Activated gamma-delta T cell (primary cell): ENCODE data around the gene LYPLA2.
"Not testable (repeated sequence)": the region's sequence is repeated elsewhere in the genome, so short reads cannot be mapped to it uniquely, and the experiment has no call there.

Experiments used
- DNase-seq: peaks from one replicate; lab custom pipeline; 2025; lab: John Stamatoyannopoulos, UW

Gene LYPLA2

GRCh38 chr1:23801338-23801748 is 10.4 kb downstream of the LYPLA2 start:
- DNase-seq, result no peak

GRCh38 chr1:23801876-23802275 is 10.9 kb downstream of the LYPLA2 start:
- no peak for DNase-seq

- DNase-seq, result not testable (repeated sequence)
These were observed 11.9 kb downstream of the LYPLA2 start for GRCh38 chr1:23802809-23803342.

GRCh38 chr1:23803674-23804073 is 12.7 kb downstream of the LYPLA2 start:
- DNase-seq, result no peak

GRCh38 chr1:23804183-23804835 is 13.4 kb downstream of the LYPLA2 start:
- DNase-seq, result no peak

GRCh38 chr1:23805025-23805424 is 14.1 kb downstream of the LYPLA2 start:
- no peak for DNase-seq

- DNase-seq, result no peak
These were observed 15.3 kb downstream of the LYPLA2 start for GRCh38 chr1:23806280-23806679.

- DNase-seq, result no peak
These were observed 16.5 kb downstream of the LYPLA2 start for GRCh38 chr1:23807453-23807852.

- DNase-seq, result peak; percentile 48
These were observed 18.8 kb downstream of the LYPLA2 start for GRCh38 chr1:23809751-23810171.

GRCh38 chr1:23810818-23811540 is 20.0 kb downstream of the LYPLA2 start:
- DNase-seq, result no peak

- DNase-seq, result no peak
These were observed 23.1 kb downstream of the LYPLA2 start for GRCh38 chr1:23814016-23814415.

- DNase-seq, result no peak
These were observed 25.4 kb downstream of the LYPLA2 start for GRCh38 chr1:23816361-23816760.

- no peak for DNase-seq
These were observed 26.0 kb downstream of the LYPLA2 start for GRCh38 chr1:23816906-23817305.

- DNase-seq, result no peak
These were observed 26.7 kb downstream of the LYPLA2 start for GRCh38 chr1:23817633-23818032.

GRCh38 chr1:23823767-23824166 is 32.8 kb downstream of the LYPLA2 start:
- no peak for DNase-seq

GRCh38 chr1:23824711-23825075 is 33.7 kb downstream of the LYPLA2 start:
- no peak for DNase-seq

GRCh38 chr1:23825076-23825761 is 34.3 kb downstream of the LYPLA2 start, which contains the start of gene HMGCL:
HMGCL (minus strand) TSS chr1:23825429; CDS start chr1:23825415, 14 bp downstream.
- peak; percentile 79 for DNase-seq

- DNase-seq, result no peak
These were observed 35.0 kb downstream of the LYPLA2 start for GRCh38 chr1:23825762-23826522.

GRCh38 chr1:23826590-23826989 is 35.6 kb downstream of the LYPLA2 start:
- DNase-seq, result not testable (repeated sequence)

- DNase-seq, result no peak
These were observed 36.8 kb downstream of the LYPLA2 start for GRCh38 chr1:23827717-23828116.

- not testable (repeated sequence) for DNase-seq
These were observed 43.2 kb downstream of the LYPLA2 start for GRCh38 chr1:23834156-23834555.

GRCh38 chr1:23836037-23836436 is 45.1 kb downstream of the LYPLA2 start:
- no peak for DNase-seq
